Fibroblast of villous mesenchyme (primary cell): ENCODE measurements around the gene ACSL1. TPM values are rescaled to one million over a fixed set of nuclear protein-coding genes. Genes with fewer than 3 reads are reported as not detected.
"Not testable (repeated sequence)": the region's sequence is repeated elsewhere in the genome, so short reads cannot be mapped to it uniquely, and the experiment has no call there.

Experiments used
- DNase-seq: peaks from one replicate; pipeline ENCODE4 v3.0.0-alpha.2; 2010; ENCODE audit warnings: low read depth
- H3K4me3 ChIP-seq: 2 replicates; pipeline ENCODE4 v1.5.1; 2011; ENCODE audit warnings: low read depth, mild to moderate bottlenecking, low read length
- CTCF ChIP-seq: IDR thresholded peaks from 2 replicates; pipeline ENCODE4 v1.5.1; 2012; ENCODE audit warnings: low read depth, mild to moderate bottlenecking, low read length; ENCODE audit not compliant: insufficient read depth
- total RNA-seq: library from RNA; depleted of rRNA; stranded (reverse); fragments of >200 nt; gene quantifications from 2 replicates; pipeline ENCODE4 v1.2.3, GENCODE V29; 2012

Gene ACSL1
- total RNA-seq, 1 donor, result 32.4 TPM

- no peak overlapping the region for H3K4me3 ChIP-seq
- TF ChIP-seq CTCF, result no peak
- DNase-seq, result no peak
Measured at GRCh38 chr4:184784628-184785257, 41.0 kb downstream of the ACSL1 start.

- no peak overlapping the region for H3K4me3 ChIP-seq
- no peak for DNase-seq
- no peak for TF ChIP-seq CTCF
Measured at GRCh38 chr4:184782731-184783373, 42.9 kb downstream of the ACSL1 start.

GRCh38 chr4:184779160-184779559, 46.6 kb downstream of the ACSL1 start:
- H3K4me3 ChIP-seq, DNase-seq: not testable (repeated sequence)

GRCh38 chr4:184778325-184778724, 47.4 kb downstream of the ACSL1 start:
- no peak overlapping the region for H3K4me3 ChIP-seq
- TF ChIP-seq CTCF, result no peak
- DNase-seq, result no peak

- no peak for DNase-seq
- no peak overlapping the region for H3K4me3 ChIP-seq
- TF ChIP-seq CTCF, result no peak
Measured at GRCh38 chr4:184776821-184777220, 48.9 kb downstream of the ACSL1 start.

- TF ChIP-seq CTCF, result no peak
- no peak overlapping the region for H3K4me3 ChIP-seq
- no peak for DNase-seq
Measured at GRCh38 chr4:184775854-184776555, 49.8 kb downstream of the ACSL1 start.

- no peak overlapping the region for H3K4me3 ChIP-seq
- no peak for DNase-seq
- no peak for TF ChIP-seq CTCF
Measured at GRCh38 chr4:184774152-184774551, 51.6 kb downstream of the ACSL1 start.
